ENCODE data around the gene PVRIG.
"Not testable (repeated sequence)": the region's sequence is repeated elsewhere in the genome, so short reads cannot be mapped to it uniquely, and the experiment has no call there.

PVRIG gene

GRCh38 chr7:100189061-100189460 is 30.7 kb upstream of the PVRIG start:
- TF ChIP-seq, protein P1, sequence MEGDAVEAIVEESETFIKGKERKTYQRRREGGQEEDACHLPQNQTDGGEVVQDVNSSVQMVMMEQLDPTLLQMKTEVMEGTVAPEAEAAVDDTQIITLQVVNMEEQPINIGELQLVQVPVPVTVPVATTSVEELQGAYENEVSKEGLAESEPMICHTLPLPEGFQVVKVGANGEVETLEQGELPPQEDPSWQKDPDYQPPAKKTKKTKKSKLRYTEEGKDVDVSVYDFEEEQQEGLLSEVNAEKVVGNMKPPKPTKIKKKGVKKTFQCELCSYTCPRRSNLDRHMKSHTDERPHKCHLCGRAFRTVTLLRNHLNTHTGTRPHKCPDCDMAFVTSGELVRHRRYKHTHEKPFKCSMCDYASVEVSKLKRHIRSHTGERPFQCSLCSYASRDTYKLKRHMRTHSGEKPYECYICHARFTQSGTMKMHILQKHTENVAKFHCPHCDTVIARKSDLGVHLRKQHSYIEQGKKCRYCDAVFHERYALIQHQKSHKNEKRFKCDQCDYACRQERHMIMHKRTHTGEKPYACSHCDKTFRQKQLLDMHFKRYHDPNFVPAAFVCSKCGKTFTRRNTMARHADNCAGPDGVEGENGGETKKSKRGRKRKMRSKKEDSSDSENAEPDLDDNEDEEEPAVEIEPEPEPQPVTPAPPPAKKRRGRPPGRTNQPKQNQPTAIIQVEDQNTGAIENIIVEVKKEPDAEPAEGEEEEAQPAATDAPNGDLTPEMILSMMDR (IDR thresholded peaks at IDR 0.05; ENCODE audit: insufficient read depth, low read length, missing control alignments), result no peak
- POLR2A ChIA-PET, result no interaction called here
- no peak for DNase-seq (ENCODE audit: low read depth, low spot score)
- H3K4me3 ChIP-seq (ENCODE audit: low read depth, low read length), result no peak overlapping the region
- CTCF ChIA-PET, result interaction anchor here (1.5 to 3.8 kb wide), 7 partner anchors 10 to 156 kb away, joined by 3 to 48 read pairs (median 10); partner anchors contain the start of genes GAL3ST4, GPC2 and STAG3

- ChIA-PET POLR2A (interaction anchor here (1.2 kb wide), 1 partner anchor 41 kb away, joined by 3 read pairs; the partner anchor contains the start of gene LAMTOR4), CTCF (interaction anchor here (0.7 to 3.8 kb wide), 18 partner anchors 9 to 216 kb away, joined by 3 to 48 read pairs (median 4); partner anchors contain the start of genes GAL3ST4, GPC2 and STAG3)
- H3K4me3 ChIP-seq (ENCODE audit: low read depth, low read length), result no peak overlapping the region
- TF ChIP-seq, protein P1 (IDR thresholded peaks at IDR 0.05; ENCODE audit: insufficient read depth, low read length, missing control alignments), result peak; percentile 22
- no peak for DNase-seq (ENCODE audit: low read depth, low spot score)
Observed at GRCh38 chr7:100190048-100190711, 29.6 kb upstream of the PVRIG start.

DNA sequence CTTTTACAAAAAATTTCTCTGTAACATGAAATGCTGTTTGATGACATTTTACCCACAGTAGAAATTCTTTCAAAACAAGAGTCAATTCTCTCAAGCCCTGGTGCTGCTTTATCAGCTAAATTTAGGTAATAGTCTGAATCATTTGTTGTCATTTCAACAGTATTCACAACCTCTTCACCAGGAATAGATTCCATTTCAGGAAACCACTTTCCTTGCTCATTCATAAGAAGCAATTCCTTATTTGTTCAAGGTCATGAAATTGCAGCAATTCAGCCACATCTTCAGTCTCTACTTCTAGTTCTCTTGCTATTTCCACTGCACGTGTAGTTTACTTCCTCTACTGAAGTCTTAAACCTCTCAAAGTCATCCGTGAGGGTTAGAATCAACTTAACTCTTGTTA is 28.0 kb upstream of the PVRIG start:
- TF ChIP-seq, protein P1 (IDR thresholded peaks at IDR 0.05; ENCODE audit: insufficient read depth, low read length, missing control alignments), result no peak
- no peak overlapping the region for H3K4me3 ChIP-seq (ENCODE audit: low read depth, low read length)
- DNase-seq (ENCODE audit: low read depth, low spot score), result peak; percentile 52
- POLR2A ChIA-PET, result no interaction called here
- CTCF ChIA-PET, result no interaction called here

DNA sequence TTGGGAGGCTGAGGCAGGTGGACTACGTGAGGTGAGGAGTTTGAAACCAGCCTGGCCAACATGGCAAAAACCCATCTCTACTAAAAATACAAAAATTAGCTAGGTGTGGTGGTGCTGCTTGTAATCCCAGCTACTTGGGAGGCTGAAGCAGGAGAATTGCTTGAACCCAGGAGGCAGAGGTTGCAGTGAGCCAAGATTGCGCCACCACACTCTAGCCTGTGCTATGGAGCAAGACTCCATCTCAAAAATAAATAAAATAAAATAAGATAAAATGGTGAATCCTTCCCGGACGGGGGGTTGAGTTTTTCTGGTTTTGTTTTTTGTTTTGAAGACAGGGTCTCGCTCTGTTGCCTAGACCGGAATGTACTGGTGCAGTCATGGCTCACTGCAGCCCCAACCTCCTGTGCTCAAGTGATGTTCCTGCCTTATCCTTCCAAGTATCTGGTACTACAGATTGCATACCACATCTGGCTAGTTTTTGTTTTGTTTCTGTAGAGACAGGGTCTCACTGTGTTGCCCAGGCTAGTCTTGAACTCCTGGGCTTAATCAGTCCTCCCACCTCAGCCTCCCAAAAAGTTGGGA is 27.4 kb upstream of the PVRIG start:
- H3K4me3 ChIP-seq (ENCODE audit: low read depth, low read length); DNase-seq (ENCODE audit: low read depth, low spot score); POLR2A ChIA-PET: not testable (repeated sequence)
- CTCF ChIA-PET, result interaction anchor here (0.9 to 2.6 kb wide), 2 partner anchors 10 to 25 kb away, joined by 3 to 7 read pairs; no protein-coding TSS in a partner anchor

- POLR2A ChIA-PET, result no interaction called here
Observed at GRCh38 chr7:100192969-100193368, 26.8 kb upstream of the PVRIG start.

DNA sequence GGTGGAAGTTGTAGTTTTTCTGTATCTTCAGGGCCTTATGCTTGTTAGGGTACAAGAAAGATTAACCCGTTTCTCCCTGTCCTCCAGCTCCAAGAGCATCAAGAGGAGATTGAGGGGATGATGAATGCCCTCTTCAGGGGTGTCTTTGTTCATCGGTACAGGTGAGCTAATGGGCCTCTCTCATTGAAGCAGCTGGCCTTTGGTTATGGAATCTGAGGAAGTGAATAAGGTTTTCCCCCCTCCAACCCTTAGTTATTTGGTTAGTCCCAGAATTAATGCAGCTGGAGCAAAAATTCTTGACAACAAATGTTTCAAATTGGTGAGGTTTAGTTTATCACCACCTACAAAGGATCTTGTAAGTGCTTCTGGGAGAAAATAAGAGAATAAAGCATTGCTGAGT is 24.5 kb upstream of the PVRIG start:
- TF ChIP-seq, protein P1 (IDR thresholded peaks at IDR 0.05; ENCODE audit: insufficient read depth, low read length, missing control alignments), result no peak
- DNase-seq (ENCODE audit: low read depth, low spot score), result no peak
- ChIA-PET CTCF (interaction anchor here (0.7 to 3.6 kb wide), 3 partner anchors 9 to 64 kb away, joined by 3 to 25 read pairs (median 3); no protein-coding TSS in a partner anchor), POLR2A (no interaction called here)
- H3K4me3 ChIP-seq (ENCODE audit: low read depth, low read length), result no peak overlapping the region

More at GRCh38 chr7:100192969-100193368, 26.8 kb upstream of the PVRIG start:
- H3K4me3 ChIP-seq (ENCODE audit: low read depth, low read length), result no peak overlapping the region
- TF ChIP-seq, protein P1 (IDR thresholded peaks at IDR 0.05; ENCODE audit: insufficient read depth, low read length, missing control alignments), result no peak
- CTCF ChIA-PET, result interaction anchor here (0.9 to 3.6 kb wide), 3 partner anchors 10 to 61 kb away, joined by 3 to 25 read pairs (median 7); no protein-coding TSS in a partner anchor
- DNase-seq (ENCODE audit: low read depth, low spot score), result no peak

GRCh38 chr7:100195901-100196322 is 23.8 kb upstream of the PVRIG start:
- DNase-seq (ENCODE audit: low read depth, low spot score); H3K4me3 ChIP-seq (ENCODE audit: low read depth, low read length); POLR2A ChIA-PET: not testable (repeated sequence)
- CTCF ChIA-PET, result interaction anchor here (3.6 kb wide), 1 partner anchor 64 kb away, joined by 25 read pairs; no protein-coding TSS in a partner anchor

Data from AG04449 (cell line).